Measurements from ENCODE around the gene TMEM212. TPM values are rescaled to one million over a fixed set of nuclear protein-coding genes. Genes with fewer than 3 reads are reported as not detected.

Gene TMEM212
- total RNA-seq, 6 donors from 2014 or later, result 0.11 to 20.8 (median 3.7) TPM

- TF ChIP-seq POLR2A (IDR thresholded peaks at IDR 0.05) (no peak), POLR2AphosphoS5 (IDR thresholded peaks at IDR 0.05) (no peak), CTCF (IDR thresholded peaks at IDR 0.05) (no peak), EP300 (IDR thresholded peaks at IDR 0.05) (no peak)
- 68 to 70% methylated on average over 10 of the region's 10 CpGs for WGBS, 2 donors
- H3K27ac ChIP-seq, result no peak overlapping the region
- DNase-seq, result no peak
- peaks cover 18 to 30% (median 27%) of the 10 kb centered on the region in 4 donors for H3K4me1 ChIP-seq
- H3K36me3 ChIP-seq, result no peaks in the 10 kb centered on the region
- H3K27me3 ChIP-seq, result no peaks in the 10 kb centered on the region
- no peaks in the 10 kb centered on the region for H3K9me3 ChIP-seq
- no peak overlapping the region for H3K4me3 ChIP-seq
- no peak for ATAC-seq (ENCODE audit: low FRiP score in 2 of 2)
These were observed 15.2 kb upstream of the TMEM212 start for GRCh38 chr3:171827836-171828458.

- peak overlapping the region in 3 of 4 donors; percentile 1 to 55 (median 52) for H3K27ac ChIP-seq
- ATAC-seq (ENCODE audit: low FRiP score in 2 of 2), result peak in 1 of 2 donors; percentile 9
- DNase-seq, result no peak
- 61 to 81% methylated on average over 5 of the region's 5 CpGs for WGBS, 2 donors
- H3K27me3 ChIP-seq, result no peaks in the 10 kb centered on the region
- TF ChIP-seq CTCF (IDR thresholded peaks at IDR 0.05), result no peak
- no peaks in the 10 kb centered on the region for H3K9me3 ChIP-seq
- H3K4me3 ChIP-seq, result no peak overlapping the region
- peaks cover 26 to 38% (median 34%) of the 10 kb centered on the region in 4 donors for H3K4me1 ChIP-seq
- H3K36me3 ChIP-seq, result no peaks in the 10 kb centered on the region
These were observed 14.0 kb upstream of the TMEM212 start for GRCh38 chr3:171828902-171829770.

- H3K9me3 ChIP-seq, result no peaks in the 10 kb centered on the region
- no peak overlapping the region for H3K4me3 ChIP-seq
- H3K36me3 ChIP-seq, result no peaks in the 10 kb centered on the region
- peak overlapping the region in 2 of 4 donors; percentile 21 to 55 for H3K27ac ChIP-seq
- ATAC-seq (ENCODE audit: low FRiP score in 2 of 2), result peak; percentile 82 to 90
- 28 to 35% methylated on average over 6 of the region's 6 CpGs for WGBS, 2 donors
- H3K27me3 ChIP-seq, result no peaks in the 10 kb centered on the region
- H3K4me1 ChIP-seq, result peaks cover 26 to 44% (median 35%) of the 10 kb centered on the region in 4 donors
- TF ChIP-seq POLR2AphosphoS5 (IDR thresholded peaks at IDR 0.05), result peak; percentile 30 to 57
- TF ChIP-seq CTCF (IDR thresholded peaks at IDR 0.05), result peak; percentile 64 to 76 (median 68)
- no peak for TF ChIP-seq EP300 (IDR thresholded peaks at IDR 0.05)
- no peak for TF ChIP-seq POLR2A (IDR thresholded peaks at IDR 0.05)
- peak; percentile 69 to 84 for DNase-seq
These were observed 13.2 kb upstream of the TMEM212 start for GRCh38 chr3:171829841-171830517.

- no peaks in the 10 kb centered on the region for H3K36me3 ChIP-seq
- H3K4me3 ChIP-seq, result no peak overlapping the region
- no peak for TF ChIP-seq CTCF (IDR thresholded peaks at IDR 0.05)
- TF ChIP-seq POLR2A (IDR thresholded peaks at IDR 0.05), result no peak
- TF ChIP-seq POLR2AphosphoS5 (IDR thresholded peaks at IDR 0.05), result no peak
- no peak for TF ChIP-seq EP300 (IDR thresholded peaks at IDR 0.05)
- ATAC-seq (ENCODE audit: low FRiP score in 2 of 2), result no peak
- peak overlapping the region in 2 of 4 donors; percentile 21 to 55 for H3K27ac ChIP-seq
- H3K4me1 ChIP-seq, result peaks cover 23 to 44% (median 31%) of the 10 kb centered on the region in 4 donors
- H3K27me3 ChIP-seq, result no peaks in the 10 kb centered on the region
- DNase-seq, result no peak
- no peaks in the 10 kb centered on the region for H3K9me3 ChIP-seq
These were observed 12.7 kb upstream of the TMEM212 start for GRCh38 chr3:171830518-171830875.
